Heart right ventricle (tissue), 16 donors: ENCODE measurements around the gene NFIB. TPM values are rescaled to one million over a fixed set of nuclear protein-coding genes. Genes with fewer than 3 reads are reported as not detected.

Source experiments
- ATAC-seq, 8 donors: fragments of 200-7000 bp; cut with Tn5 transposase; one replicate each; pipeline ENCODE4 v1.9.1; 2020; ENCODE audit warnings: mild to moderate bottlenecking in 8 of 8, moderate library complexity in 8 of 8, moderate number of reproducible peaks in 1 of 8
- DNase-seq, 2 donors: peaks; one replicate each; pipeline ENCODE4 v3.0.0-alpha.2; 2020
- H3K27ac ChIP-seq, 10 donors: fragments of 200-600 bp; sonication (generic) in 2 of 10; one replicate each; pipeline versions ENCODE4 v1.5.0 to v1.8.0; 2020 to 2022; ENCODE audit warnings: mild to moderate bottlenecking in 3 of 10
- H3K27me3 ChIP-seq, 7 donors: fragments of 200-600 bp; one replicate each; pipeline ENCODE4 v1.8.0; 2021 to 2022; ENCODE audit warnings: mild to moderate bottlenecking in 2 of 7
- H3K36me3 ChIP-seq, 9 donors: fragments of 200-600 bp; sonication (generic) in 1 of 9; one replicate each; pipeline versions ENCODE4 v1.5.0 to v1.8.0; 2020 to 2022; ENCODE audit warnings: mild to moderate bottlenecking in 2 of 9
- H3K4me1 ChIP-seq, 9 donors: fragments of 200-600 bp; sonication (generic) in 1 of 9; one replicate each; pipeline versions ENCODE4 v1.5.0 to v1.8.0; 2020 to 2022; ENCODE audit warnings: mild to moderate bottlenecking in 4 of 9
- H3K4me3 ChIP-seq, 10 donors: fragments of 200-600 bp; sonication (generic) in 2 of 10; one replicate each; pipeline versions ENCODE4 v1.5.0 to v1.8.0; 2020 to 2022; ENCODE audit warnings: mild to moderate bottlenecking in 7 of 10, moderate library complexity in 2 of 10
- H3K9me3 ChIP-seq, 11 donors: fragments of 200-600 bp in 10 of 11; sonication (generic) in 2 of 11; one replicate each; pipeline versions ENCODE4 v1.5.0 to v1.8.0; 2013 to 2022; ENCODE audit warnings: mild to moderate bottlenecking in 2 of 11, control low read depth in 1 of 11, moderate library complexity in 1 of 11
- CTCF ChIP-seq, 9 donors: fragments of 200-600 bp; sonication (generic) in 2 of 9; IDR thresholded peaks; one replicate each; pipeline versions ENCODE4 v1.5.0 to v1.8.0; 2021 to 2022; ENCODE audit warnings: antibody characterized with exemption in 9 of 9, mild to moderate bottlenecking in 5 of 9, moderate library complexity in 1 of 9
- WGBS, 2 donors: extraction: QIAGEN DNeasy Blood & Tissue Kit; methylation state at CpG; one replicate each; pipeline ENCODE4 v1.1.7; 2013; ENCODE audit warnings: inconsistent platforms in 1 of 2; 5-methylcytosine and 5-hydroxymethylcytosine counted together
- intact Hi-C, 10 donors: fragments of 100-400 bp; cut with DNase I; formaldehyde crosslinking; loops; one replicate each; pipeline versions ENCODE4 v1.11.1 to v1.14.2; 2022
- polyA plus RNA-seq, 2 donors: library from polyadenylated mRNA; stranded (reverse); fragments of 200-250 nt; gene quantifications; one replicate each; pipeline ENCODE4 v1.2.3, GENCODE V29; 2013
- total RNA-seq, 10 donors: library from RNA; stranded (reverse); fragmentation: NEBNext Ultra II Directional in 3 of 10; extraction: Animal tissue kit (Norgen Biotek cat#: 25700) in 3 of 10; gene quantifications; one replicate each; pipeline versions ENCODE4 v1.2.1 to v1.2.4, GENCODE V29; 2021 to 2023
- donor health status: Arrhythmogenic right ventricular cardiomyopathy.
- donor health status: ischemic (EF 13 %, LVEDD 7.1; RV severe dilation, severe dysfunction).
- donor health status: healthy with polysubstance abuse.
- donor health status: DM: no; HTN: yes; CAD: no.
- donor health status: DM: no; HTN: no; CAD: no.
- donor health status: ischemic (EF 25% LVEDD 6.9; RV normal size, moderate dysfunction).
- donor health status: ischemic (EF 25% LVEDD 5.7; RV mildly dilated, moderate dysfunction).
- donor health status: healthy.
- donor health status: DM: yes; HTN: yes; CAD: no.
- donor health status: Ischemic cardiomyopathy.
- donor health status: ischemic (EF 35%, LVEDD 5.7; RV mildly dilated, moderate dysfunction).
- donor health status: nonischemic (EF 11% LVEDD 7.7; RV severe dilation, severe dysfunction).
- donor health status: DM: yes; HTN: yes; CAD: no.
- donor health status: PGD.
- donor health status: ischemic (EF 29% LVEDD 5.4; RV normal size, mild dysfunction).
- donor health status: nonischemic (EF 23%, LVEDD 6.1; RV moderate dilation, normal function).

NFIB gene
- total and polyA plus RNA-seq, 12 donors = 16.7 to 145 (median 124) TPM

DNA sequence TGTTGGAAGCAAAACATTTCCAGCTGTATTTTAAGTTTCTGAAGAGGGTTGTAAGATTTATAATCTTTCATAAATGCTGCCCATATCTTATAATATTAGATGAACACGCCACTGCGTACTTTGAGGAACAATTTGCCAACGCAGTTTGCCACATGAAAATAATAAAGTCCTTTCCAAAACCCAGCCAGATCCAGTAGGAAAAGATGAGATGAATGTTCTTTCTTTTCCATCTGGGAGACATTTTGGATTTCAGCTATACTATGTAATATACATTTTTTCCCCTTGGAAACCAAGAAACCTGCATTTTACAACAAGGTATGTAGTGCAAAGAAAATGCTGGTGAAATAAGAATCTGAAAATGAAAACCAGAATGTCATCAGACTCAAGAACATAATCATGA is 125.4 kb downstream of the NFIB start:
- H3K4me1 ChIP-seq = peaks cover under 1 to 77% (median 69%) of the 10 kb centered on the region in 9 donors
- intact Hi-C loops = loop anchor here in 1 of 10 donors (5.0 kb wide), 1 partner anchor 36 kb away; no protein-coding TSS in a partner anchor
- 80 to 86% methylated on average over 3 of the region's 3 CpGs for WGBS, 2 donors

GRCh38 chr9:14188011-14188410 is 125.9 kb downstream of the NFIB start:
- DNase-seq (no peak), ATAC-seq (no peak)
- no peaks in the 10 kb centered on the region for H3K27me3 ChIP-seq
- no peak overlapping the region for H3K27ac ChIP-seq
- no peaks in the 10 kb centered on the region for H3K9me3 ChIP-seq
- TF ChIP-seq CTCF (IDR thresholded peaks at IDR 0.05) = no peak
- peaks cover 0 to 72% (median 64%) of the 10 kb centered on the region in 9 donors for H3K4me1 ChIP-seq
- WGBS, 2 donors = 71 to 73% methylated on average over 2 of the region's 2 CpGs
- H3K4me3 ChIP-seq = no peak overlapping the region
- no peaks in the 10 kb centered on the region for H3K36me3 ChIP-seq
- intact Hi-C loops = loop anchor here in 1 of 10 donors (5.0 kb wide), 1 partner anchor 36 kb away; no protein-coding TSS in a partner anchor

More for the DNA sequence above, 125.4 kb downstream of the NFIB start:
- no peaks in the 10 kb centered on the region for H3K27me3 ChIP-seq
- TF ChIP-seq CTCF (IDR thresholded peaks at IDR 0.05) = no peak
- no peak for DNase-seq
- no peak for ATAC-seq
- H3K9me3 ChIP-seq = no peaks in the 10 kb centered on the region
- no peak overlapping the region for H3K4me3 ChIP-seq
- no peaks in the 10 kb centered on the region for H3K36me3 ChIP-seq
- no peak overlapping the region for H3K27ac ChIP-seq

GRCh38 chr9:14186096-14186495 is 127.8 kb downstream of the NFIB start:
- WGBS, 2 donors = 96 to 97% methylated on average over 1 of the region's 1 CpG
- H3K4me3 ChIP-seq = no peak overlapping the region
- no peaks in the 10 kb centered on the region for H3K27me3 ChIP-seq
- no peaks in the 10 kb centered on the region for H3K36me3 ChIP-seq
- H3K4me1 ChIP-seq = peaks cover 0 to 72% (median 58%) of the 10 kb centered on the region in 9 donors
- no peak for TF ChIP-seq CTCF (IDR thresholded peaks at IDR 0.05)
- H3K9me3 ChIP-seq = no peaks in the 10 kb centered on the region
- DNase-seq = no peak
- ATAC-seq = no peak
- H3K27ac ChIP-seq = peak overlapping the region in 1 of 10 donors; percentile 16
- intact Hi-C loops = loop anchor here in 1 of 10 donors (5.0 kb wide), 1 partner anchor 34 kb away; no protein-coding TSS in a partner anchor

- intact Hi-C loops = loop anchor here in 1 of 10 donors (5.0 kb wide), 1 partner anchor 33 kb away; no protein-coding TSS in a partner anchor
- Histone ChIP-seq H3K9me3 (no peaks in the 10 kb centered on the region), H3K36me3 (no peaks in the 10 kb centered on the region), H3K4me1 (peaks cover 3 to 77% (median 61%) of the 10 kb centered on the region in 9 donors), H3K27me3 (no peaks in the 10 kb centered on the region), H3K27ac (no peak overlapping the region), H3K4me3 (no peak overlapping the region)
- DNase-seq (no peak), ATAC-seq (no peak)
- no peak for TF ChIP-seq CTCF (IDR thresholded peaks at IDR 0.05)
- 88 to 96% methylated on average over 2 of the region's 2 CpGs for WGBS, 2 donors
These were observed 128.9 kb downstream of the NFIB start for GRCh38 chr9:14185016-14185415.
